Kidney (tissue), 14 donors: ENCODE measurements around the gene RAB6A. TPM values are rescaled to one million over a fixed set of nuclear protein-coding genes. Genes with fewer than 3 reads are reported as not detected.
"Not testable (repeated sequence)": the region's sequence is repeated elsewhere in the genome, so short reads cannot be mapped to it uniquely, and the experiment has no call there.

Experiments
- DNase-seq, 5 donors: peaks; one replicate each; pipeline ENCODE4 v3.0.0-alpha.2; 2013 to 2020
- FAIRE-seq: peaks from 2 replicates; lab custom pipeline; 2012; peaks lifted over from hg19 to GRCh38; lab: Jason Lieb, UNC
- H3K27ac ChIP-seq, 2 donors: one replicate each; pipeline ENCODE4 v1.7.0; 2013; ENCODE audit warnings: low read depth in 2 of 2, low read length in 2 of 2, inconsistent platforms in 1 of 2
- H3K27me3 ChIP-seq: one replicate; pipeline ENCODE4 v1.7.1; 2013; ENCODE audit warnings: low read length, inconsistent platforms; ENCODE audit not compliant: control insufficient read depth, insufficient read depth
- H3K36me3 ChIP-seq, 3 donors: one replicate each; pipeline versions ENCODE4 v1.7.0 to v1.7.1; 2013; ENCODE audit warnings: low read length in 3 of 3, control low read depth in 1 of 3, inconsistent platforms in 1 of 3; ENCODE audit not compliant: insufficient read depth in 3 of 3, control insufficient read depth in 2 of 3
- H3K4me1 ChIP-seq, 3 donors: one replicate each; pipeline versions ENCODE4 v1.7.0 to v1.7.1; 2013; ENCODE audit warnings: low read length in 3 of 3, inconsistent platforms in 1 of 3, low read depth in 1 of 3; ENCODE audit not compliant: control insufficient read depth in 2 of 3, insufficient read depth in 2 of 3
- H3K4me3 ChIP-seq, 3 donors: one replicate each; pipeline versions ENCODE4 v1.7.0 to v1.8.1; 2013; ENCODE audit warnings: low read length in 3 of 3, control low read depth in 1 of 3, inconsistent platforms in 1 of 3
- H3K9ac ChIP-seq, 3 donors: one replicate each; pipeline versions ENCODE4 v1.7.0 to v1.7.1; 2013; ENCODE audit warnings: low read length in 3 of 3, control low read depth in 1 of 3, inconsistent platforms in 1 of 3
- H3K9me3 ChIP-seq, 3 donors: one replicate each; pipeline versions ENCODE4 v1.7.0 to v1.7.1; 2013; ENCODE audit warnings: low read length in 3 of 3, control low read depth in 1 of 3, inconsistent platforms in 1 of 3; ENCODE audit not compliant: control insufficient read depth in 2 of 3, insufficient read depth in 1 of 3
- intact Hi-C: fragments of 100-400 bp; cut with DNase I; formaldehyde crosslinking; loops from one replicate; pipeline ENCODE4 v1.11.1; 2022
- polyA plus RNA-seq: library from polyadenylated mRNA; stranded (reverse); fragments of 350-450 nt; fragmentation: Illumina TruSeq; extraction: RNeasy Lipid Tissue Mini Kit (QIAGEN cat#74804); gene quantifications from one replicate; pipeline ENCODE4 v1.2.3, GENCODE V29; 2014; ENCODE audit warnings: low read depth, low replicate concordance; ENCODE audit not compliant: insufficient read depth
- total RNA-seq: library from RNA; stranded (reverse); fragmentation: NEBNext Ultra II Directional; extraction: Animal tissue kit (Norgen Biotek cat#: 25700); gene quantifications from one replicate; pipeline ENCODE4 v1.2.1, GENCODE V29; 2021
- TF ChIP-seq, protein P1 (sequence below): IDR thresholded peaks from 3 replicates; pipeline ENCODE4 v1.5.1; 2012; ENCODE audit warnings: mild to moderate bottlenecking, moderate library complexity, borderline replicate concordance; ENCODE audit not compliant: insufficient read depth; ENCODE audit errors: extremely low read depth
- donor health status: control.
- donor health status: control.
- donor health status: control.
- donor health status: control.
- donor health status: control.
- donor health status: DM: yes; HTN: yes; CAD: no.
- donor health status: Normal renal cell carcinoma (clear cell type).

Gene RAB6A
- total and polyA plus RNA-seq, 2 donors from 2014 or later = 61.0 to 138 TPM

DNA sequence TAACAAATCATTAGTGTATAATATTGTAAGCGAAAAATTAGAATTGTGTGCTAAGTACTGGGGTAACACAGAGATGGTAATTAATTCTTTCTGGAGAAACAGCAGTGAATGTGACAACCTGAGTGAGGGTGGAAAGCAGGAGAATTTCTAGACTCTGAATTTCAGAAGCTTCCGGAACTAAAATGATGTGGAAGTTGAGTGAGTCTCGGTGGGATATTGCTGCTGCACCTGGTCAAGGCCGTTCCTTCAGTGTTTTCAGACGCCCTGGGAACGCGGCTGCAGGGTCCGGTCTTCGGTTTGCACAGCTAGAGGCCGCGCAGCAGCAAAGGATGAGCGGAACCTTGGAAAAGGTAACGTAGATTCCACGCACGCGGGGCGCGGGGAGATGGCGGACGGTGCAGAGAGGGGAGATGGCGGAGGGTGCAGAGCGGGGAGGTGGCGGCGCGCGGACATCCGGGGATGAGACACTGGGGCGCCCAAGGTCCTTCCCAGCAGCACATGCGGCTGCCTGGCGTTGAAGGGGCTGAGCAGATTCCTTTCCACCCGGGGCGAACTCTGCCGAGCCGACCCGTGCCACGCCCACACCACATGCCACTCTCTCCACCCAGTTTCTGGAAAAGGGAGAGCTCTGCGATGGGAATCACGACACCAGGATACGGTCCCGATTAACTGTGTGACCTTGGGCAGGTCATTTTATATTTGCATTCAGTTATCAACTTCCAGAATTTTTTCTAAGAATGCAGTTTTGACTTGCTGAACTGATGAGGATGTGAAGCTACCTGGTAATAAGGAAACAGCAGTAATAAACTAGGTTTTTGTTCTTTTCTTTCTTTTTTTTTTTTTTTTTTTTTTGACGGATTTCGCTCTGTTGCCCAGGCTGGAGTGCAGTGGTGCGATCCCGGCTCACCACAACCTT, 27.0 kb upstream of the RAB6A start, which contains the start of gene MRPL48:
Gene MRPL48, plus strand, starts transcription at position 232 of the 916 bp plus-strand sequence. Its CDS starts 98 bp downstream, at position 330.
- peak within 1 kb of the TSS; percentile 91 to 96 for H3K27ac ChIP-seq
- no peaks in the 10 kb centered on the region for H3K27me3 ChIP-seq
- peak within 1 kb of the TSS; percentile 88 to 92 (median 90) for H3K4me3 ChIP-seq
- FAIRE-seq (no peak), DNase-seq (peak; percentile 93 to 96 (median 94))
- TF ChIP-seq, protein P1, sequence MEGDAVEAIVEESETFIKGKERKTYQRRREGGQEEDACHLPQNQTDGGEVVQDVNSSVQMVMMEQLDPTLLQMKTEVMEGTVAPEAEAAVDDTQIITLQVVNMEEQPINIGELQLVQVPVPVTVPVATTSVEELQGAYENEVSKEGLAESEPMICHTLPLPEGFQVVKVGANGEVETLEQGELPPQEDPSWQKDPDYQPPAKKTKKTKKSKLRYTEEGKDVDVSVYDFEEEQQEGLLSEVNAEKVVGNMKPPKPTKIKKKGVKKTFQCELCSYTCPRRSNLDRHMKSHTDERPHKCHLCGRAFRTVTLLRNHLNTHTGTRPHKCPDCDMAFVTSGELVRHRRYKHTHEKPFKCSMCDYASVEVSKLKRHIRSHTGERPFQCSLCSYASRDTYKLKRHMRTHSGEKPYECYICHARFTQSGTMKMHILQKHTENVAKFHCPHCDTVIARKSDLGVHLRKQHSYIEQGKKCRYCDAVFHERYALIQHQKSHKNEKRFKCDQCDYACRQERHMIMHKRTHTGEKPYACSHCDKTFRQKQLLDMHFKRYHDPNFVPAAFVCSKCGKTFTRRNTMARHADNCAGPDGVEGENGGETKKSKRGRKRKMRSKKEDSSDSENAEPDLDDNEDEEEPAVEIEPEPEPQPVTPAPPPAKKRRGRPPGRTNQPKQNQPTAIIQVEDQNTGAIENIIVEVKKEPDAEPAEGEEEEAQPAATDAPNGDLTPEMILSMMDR = no peak
- intact Hi-C loops = no loop called here
- H3K36me3 ChIP-seq = no peaks in the 10 kb centered on the region
- H3K4me1 ChIP-seq = peaks cover 0 to 6% (median 0%) of the 10 kb centered on the region in 3 donors
- H3K9me3 ChIP-seq = no peaks in the 10 kb centered on the region
- peak within 1 kb of the TSS; percentile 70 to 77 (median 71) for H3K9ac ChIP-seq

DNA sequence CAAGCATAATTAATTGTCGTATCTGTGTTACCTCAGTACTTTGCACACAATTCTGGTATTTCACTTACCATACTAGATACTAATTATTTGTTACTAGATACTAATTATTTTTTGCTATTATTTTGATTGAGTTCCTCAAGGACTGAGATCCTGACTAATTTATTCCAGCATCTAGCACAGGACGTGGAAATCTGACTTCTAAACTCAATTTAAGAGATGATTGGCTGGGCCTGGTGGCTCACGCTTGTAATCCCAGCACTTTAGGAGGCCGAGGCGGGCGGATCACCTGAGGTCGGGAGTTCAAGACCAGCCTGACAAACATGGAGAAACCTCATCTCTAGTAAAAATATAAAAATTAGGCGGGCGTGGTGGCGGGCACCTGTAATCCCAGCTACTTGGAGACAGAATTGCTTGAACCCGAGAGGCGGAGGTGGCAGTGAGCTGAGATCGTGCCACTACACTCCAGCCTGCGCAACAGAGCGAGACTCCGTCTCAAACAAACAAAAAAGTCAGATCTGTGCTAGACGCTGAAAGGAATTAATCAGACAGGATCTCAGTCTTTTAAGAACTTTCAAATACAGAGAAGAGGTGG, 26.3 kb upstream of the RAB6A start:
- FAIRE-seq (no peak), DNase-seq (no peak)
- intact Hi-C loops = no loop called here
- no peaks in the 10 kb centered on the region for H3K9me3 ChIP-seq
- TF ChIP-seq, protein P1 = no peak
- H3K9ac ChIP-seq = peak overlapping the region; percentile 70 to 77 (median 71)
- H3K4me3 ChIP-seq = peak overlapping the region; percentile 88 to 92 (median 90)
- H3K27ac ChIP-seq = peak overlapping the region; percentile 91 to 96
- H3K27me3 ChIP-seq = no peaks in the 10 kb centered on the region
- H3K4me1 ChIP-seq = peaks cover 0 to 6% (median 0%) of the 10 kb centered on the region in 3 donors
- no peaks in the 10 kb centered on the region for H3K36me3 ChIP-seq

GRCh38 chr11:73785467-73785866, 24.6 kb upstream of the RAB6A start:
- H3K9me3 ChIP-seq, H3K9ac ChIP-seq, intact Hi-C loops, H3K27me3 ChIP-seq, H3K4me3 ChIP-seq, FAIRE-seq, H3K36me3 ChIP-seq, DNase-seq, H3K4me1 ChIP-seq, H3K27ac ChIP-seq: not testable (repeated sequence)

GRCh38 chr11:73784734-73785133, 23.9 kb upstream of the RAB6A start:
- no peak overlapping the region for H3K27ac ChIP-seq
- no peak overlapping the region for H3K4me3 ChIP-seq
- intact Hi-C loops = no loop called here
- peaks cover 0 to 6% (median 0%) of the 10 kb centered on the region in 3 donors for H3K4me1 ChIP-seq
- H3K9ac ChIP-seq = no peak overlapping the region
- H3K9me3 ChIP-seq = no peaks in the 10 kb centered on the region
- H3K27me3 ChIP-seq = no peaks in the 10 kb centered on the region
- DNase-seq (no peak), FAIRE-seq (no peak)
- TF ChIP-seq, protein P1 = no peak
- H3K36me3 ChIP-seq = no peaks in the 10 kb centered on the region
